Measurements from ENCODE around the gene KLHL8.

DNA sequence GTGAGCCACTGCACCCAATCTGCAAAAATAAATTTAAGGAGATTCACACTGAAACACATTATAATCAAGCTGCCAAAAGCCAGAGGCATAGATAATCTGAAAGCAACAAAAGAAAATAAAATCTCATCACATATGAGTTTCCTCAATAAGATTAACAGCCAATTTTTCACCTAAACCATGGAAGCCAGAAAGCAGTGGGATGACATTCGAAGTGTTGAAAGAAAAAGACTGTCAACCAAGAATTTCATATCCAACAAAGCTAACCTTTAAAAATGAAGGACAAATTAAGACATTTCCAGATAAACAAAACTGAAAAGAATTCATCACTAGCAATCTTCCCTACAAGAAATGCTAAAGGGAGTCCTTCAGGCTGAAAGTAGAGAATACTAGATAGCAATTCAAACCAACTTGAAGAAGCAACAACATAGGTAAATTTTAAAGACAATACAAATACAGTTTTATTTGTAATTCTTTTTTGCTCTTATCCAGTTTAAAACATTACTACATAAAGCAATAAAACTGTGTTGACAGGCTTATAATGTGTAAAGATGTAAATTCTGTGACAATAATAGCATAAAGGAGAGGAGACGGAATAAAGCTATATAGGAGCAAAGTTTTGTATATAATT is 23.1 kb upstream of the KLHL8 start:
- TF ChIP-seq, protein P1, sequence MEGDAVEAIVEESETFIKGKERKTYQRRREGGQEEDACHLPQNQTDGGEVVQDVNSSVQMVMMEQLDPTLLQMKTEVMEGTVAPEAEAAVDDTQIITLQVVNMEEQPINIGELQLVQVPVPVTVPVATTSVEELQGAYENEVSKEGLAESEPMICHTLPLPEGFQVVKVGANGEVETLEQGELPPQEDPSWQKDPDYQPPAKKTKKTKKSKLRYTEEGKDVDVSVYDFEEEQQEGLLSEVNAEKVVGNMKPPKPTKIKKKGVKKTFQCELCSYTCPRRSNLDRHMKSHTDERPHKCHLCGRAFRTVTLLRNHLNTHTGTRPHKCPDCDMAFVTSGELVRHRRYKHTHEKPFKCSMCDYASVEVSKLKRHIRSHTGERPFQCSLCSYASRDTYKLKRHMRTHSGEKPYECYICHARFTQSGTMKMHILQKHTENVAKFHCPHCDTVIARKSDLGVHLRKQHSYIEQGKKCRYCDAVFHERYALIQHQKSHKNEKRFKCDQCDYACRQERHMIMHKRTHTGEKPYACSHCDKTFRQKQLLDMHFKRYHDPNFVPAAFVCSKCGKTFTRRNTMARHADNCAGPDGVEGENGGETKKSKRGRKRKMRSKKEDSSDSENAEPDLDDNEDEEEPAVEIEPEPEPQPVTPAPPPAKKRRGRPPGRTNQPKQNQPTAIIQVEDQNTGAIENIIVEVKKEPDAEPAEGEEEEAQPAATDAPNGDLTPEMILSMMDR (IDR thresholded peaks at IDR 0.05), result no peak
- TF ChIP-seq POLR2AphosphoS5 (IDR thresholded peaks at IDR 0.05) (no peak), POLR2A (IDR thresholded peaks at IDR 0.05) (no peak)

All from transverse colon (tissue), 4 donors.